Endothelial cell of umbilical vein (primary cell): ENCODE data around the gene PRUNE2. TPM values are rescaled to one million over a fixed set of nuclear protein-coding genes. Genes with fewer than 3 reads are reported as not detected.

Experiments
- BruUV-seq: library from RNA; stranded (reverse); fragments of 400-500 nt; replicated peaks from 2 replicates; lab custom pipeline; 2021; lab: Mats Ljungman, UMichigan
- CTCF ChIA-PET: fragments of 300-600, 350-600 bp; sonication (Branson Sonifier 250); formaldehyde crosslinking; loops from one replicate; lab custom pipeline; 2021; ENCODE audit warnings: antibody characterized with exemption, inconsistent platforms; lab: Charles Lee
- POLR2A ChIA-PET: fragments of 300-600, 350-600 bp; sonication (Branson Sonifier 250); formaldehyde crosslinking; loops from one replicate; lab custom pipeline; 2021; ENCODE audit warnings: antibody characterized with exemption, inconsistent platforms; lab: Charles Lee
- DNase-seq: peaks from one replicate; pipeline ENCODE4 v3.0.0-alpha.2; 2011; ENCODE audit warnings: low read depth, low spot score
- FAIRE-seq: peaks from 2 replicates; lab custom pipeline; 2011; peaks lifted over from hg19 to GRCh38; lab: Jason Lieb, UNC
- H2AFZ ChIP-seq: 2 replicates; pipeline ENCODE4 v1.6.0; 2012; ENCODE audit warnings: low read depth, low read length, control low read depth, inconsistent platforms
- H3K27ac ChIP-seq: 2 replicates; pipeline ENCODE4 v1.5.1; 2011; ENCODE audit warnings: low read depth, mild to moderate bottlenecking, control low read depth, low read length, moderate library complexity; ENCODE audit not compliant: insufficient read depth
- H3K27me3 ChIP-seq, 2 experiments: 2 replicates each; pipeline versions ENCODE4 v1.6.0 to v1.6.1; 2011; ENCODE audit warnings: low read length in 2 of 2, mixed read lengths in 1 of 2; ENCODE audit not compliant: control insufficient read depth in 2 of 2, insufficient read depth in 2 of 2
- H3K36me3 ChIP-seq, 2 experiments: 2 replicates in 1 of 2; 3 replicates in 1 of 2; pipeline ENCODE4 v1.5.1; 2011; ENCODE audit warnings: low read length in 2 of 2, mild to moderate bottlenecking in 1 of 2, moderate library complexity in 1 of 2; ENCODE audit not compliant: control insufficient read depth in 2 of 2, insufficient read depth in 2 of 2; ENCODE audit errors: extremely low read depth in 1 of 2
- H3K4me1 ChIP-seq: 3 replicates; pipeline ENCODE4 v1.5.1; 2011; ENCODE audit warnings: mild to moderate bottlenecking, low read length; ENCODE audit not compliant: control insufficient read depth, insufficient read depth; ENCODE audit errors: extremely low read depth
- H3K4me2 ChIP-seq: 2 replicates; pipeline ENCODE4 v1.6.1; 2011; ENCODE audit warnings: low read length, control low read depth, mixed read lengths; ENCODE audit not compliant: insufficient read depth
- H3K4me3 ChIP-seq, 3 experiments: fragments of 200-600 bp in 1 of 3; sonication (generic), shearing (Covaris generic) in 1 of 3; replicated peaks in 1 of 3; 2 replicates each; pipeline ENCODE4 v1.5.1; 2011 to 2016; ENCODE audit warnings: control low read depth in 3 of 3, low read length in 3 of 3, mild to moderate bottlenecking in 2 of 3, inconsistent platforms in 1 of 3, low read depth in 1 of 3, moderate library complexity in 1 of 3; ENCODE audit not compliant: insufficient read depth in 1 of 3
- H3K79me2 ChIP-seq: 2 replicates; pipeline ENCODE4 v1.6.0; 2012; ENCODE audit warnings: low read length, inconsistent platforms; ENCODE audit not compliant: control insufficient read depth, insufficient read depth
- H3K9ac ChIP-seq: replicated peaks from 2 replicates; pipeline ENCODE3; 2011; ENCODE audit warnings: low read length, control low read depth; ENCODE audit not compliant: insufficient read depth; ENCODE audit errors: extremely low read depth
- H3K9me1 ChIP-seq: replicated peaks from 3 replicates; pipeline ENCODE4 v1.6.0; 2011; ENCODE audit warnings: mild to moderate bottlenecking, low read length; ENCODE audit not compliant: control insufficient read depth, insufficient read depth; ENCODE audit errors: extremely low read depth
- H3K9me3 ChIP-seq: replicated peaks from 2 replicates; pipeline ENCODE4 v1.5.1; 2012; ENCODE audit warnings: low read length, inconsistent platforms; ENCODE audit not compliant: control insufficient read depth, insufficient read depth
- H4K20me1 ChIP-seq: replicated peaks from 2 replicates; pipeline ENCODE3; 2011; ENCODE audit warnings: mild to moderate bottlenecking, low read length; ENCODE audit not compliant: control insufficient read depth, insufficient read depth; ENCODE audit errors: extremely low read depth
- CTCF ChIP-seq, 2 donors: IDR thresholded peaks; 1 replicate in 1 of 2; 2 replicates in 1 of 2; pipeline ENCODE4 v1.5.1; 2011; ENCODE audit warnings: low read length in 2 of 2, mild to moderate bottlenecking in 2 of 2, moderate library complexity in 2 of 2, control low read depth in 1 of 2, inconsistent platforms in 1 of 2, low read depth in 1 of 2; ENCODE audit not compliant: insufficient read depth in 1 of 2; ENCODE audit errors: extremely low read depth in 1 of 2
- EZH2 ChIP-seq: IDR thresholded peaks from 2 replicates; pipeline ENCODE4 v1.6.1; 2012; ENCODE audit warnings: borderline replicate concordance, low read depth, mild to moderate bottlenecking, moderate library complexity, low read length, inconsistent platforms; ENCODE audit not compliant: severe bottlenecking
- FOS ChIP-seq: IDR thresholded peaks from 2 replicates; pipeline ENCODE4 v1.6.1; 2011; ENCODE audit warnings: mild to moderate bottlenecking, low read length, moderate library complexity, borderline replicate concordance; ENCODE audit not compliant: insufficient read depth
- GATA2 ChIP-seq: IDR thresholded peaks from 2 replicates; pipeline ENCODE4 v1.7.0; 2011; ENCODE audit warnings: low read depth, mild to moderate bottlenecking, moderate library complexity, mixed read lengths, low read length; ENCODE audit not compliant: insufficient read length, insufficient read depth
- JUN ChIP-seq: IDR thresholded peaks from 2 replicates; pipeline ENCODE4 v1.6.1; 2011; ENCODE audit warnings: borderline replicate concordance, low read depth; ENCODE audit not compliant: insufficient read length, insufficient read depth
- MAX ChIP-seq: IDR thresholded peaks from 2 replicates; pipeline ENCODE4 v1.6.1; 2011; ENCODE audit not compliant: insufficient read depth, insufficient read length
- MYC ChIP-seq: IDR thresholded peaks from one replicate; pipeline ENCODE4 v1.6.1; 2011; ENCODE audit warnings: mild to moderate bottlenecking, low read depth, low read length
- POLR2A ChIP-seq: IDR thresholded peaks from 2 replicates; pipeline ENCODE4 v1.6.1; 2012; ENCODE audit warnings: low read depth, mild to moderate bottlenecking, control low read depth, low read length
- POLR2AphosphoS5 ChIP-seq: IDR thresholded peaks from 2 replicates; pipeline ENCODE4 v1.6.1; 2012; ENCODE audit warnings: low read depth, mild to moderate bottlenecking, control low read depth, low read length, moderate library complexity; ENCODE audit not compliant: insufficient read depth
- dilution Hi-C: fragments of 300-500 bp; cut with MboI; formaldehyde crosslinking; loops from one replicate; pipeline ENCODE4 v1.15.0; 2019; ENCODE audit warnings: low sequenced_read_pairs; ENCODE audit not compliant: extremely low pct_ligation_motif_present
- intact Hi-C: fragments of 100-400 bp; cut with micrococcal nuclease; formaldehyde crosslinking; loops from one replicate; pipeline ENCODE4 v1.10.0; 2022
- polyA plus RNA-seq, 4 experiments: library from polyadenylated mRNA; depleted of rRNA in 3 of 4; stranded (reverse) in 3 of 4; unstranded in 1 of 4; fragments of >200 nt; gene quantifications; 2 replicates each; pipeline versions ENCODE4 v1.2.1 to v1.2.3, GENCODE V29; 2011 to 2012; ENCODE audit warnings: missing spikeins in 1 of 4
- total RNA-seq: library from RNA; stranded (reverse); gene quantifications from 2 replicates; pipeline ENCODE4 v1.2.3, GENCODE V29; 2021

The PRUNE2 gene
- total and polyA plus RNA-seq, 2 donors (not counting 3 experiments of a cell fraction or from before 2014, with no cell fraction given) = 15.8 to 21.7 TPM

GRCh38 chr9:76812591-76812990 lies 93.3 kb downstream of the PRUNE2 start:
- ChIA-PET POLR2A (no interaction called here), CTCF (interaction anchor here (1.1 to 6.4 kb wide), 5 partner anchors 184 to 939 kb away, joined by 3 to 210 read pairs (median 58); no protein-coding TSS in a partner anchor)
- TF ChIP-seq FOS (no peak), POLR2A (no peak), MAX (no peak), CTCF (IDR thresholded peaks at IDR 0.05; ENCODE audit: extremely low read depth in 1 of 2, insufficient read depth in 1 of 2, low read depth in 1 of 2, low read length in 2 of 2) (no peak), JUN (no peak), MYC (no peak), POLR2AphosphoS5 (no peak), GATA2 (no peak), EZH2 (no peak)
- no peak for FAIRE-seq
- Histone ChIP-seq H3K9me1 (no peaks in the 10 kb centered on the region), H3K79me2 (no peaks in the 10 kb centered on the region), H2AFZ (no peak overlapping the region), H3K27me3 (peaks cover 9 to 18% of the 10 kb centered on the region in 2 experiments), H3K4me1 (peaks cover under 1% of the 10 kb centered on the region), H3K27ac (no peak overlapping the region), H3K4me3 (no peak overlapping the region), H3K9me3 (no peaks in the 10 kb centered on the region), H3K36me3 (no peaks in the 10 kb centered on the region), H3K9ac (no peak overlapping the region), H3K4me2 (no peak overlapping the region), H4K20me1 (no peaks in the 10 kb centered on the region)
- intact Hi-C loops = no loop called here
- dilution Hi-C loops = no loop called here
- BruUV-seq = no TSS peak
- DNase-seq = no peak
